IMR-90 (cell line): Measurements from ENCODE around the gene PKDCC. TPM values are rescaled to one million over a fixed set of nuclear protein-coding genes. Genes with fewer than 3 reads are reported as not detected.

ENCODE experiments used
- ATAC-seq: fragments of 200-7000 bp; cut with Tn5 transposase; 2 replicates; pipeline ENCODE4 v1.9.1; 2020; ENCODE audit warnings: low read depth, mild to moderate bottlenecking, moderate library complexity
- BruUV-seq: library from RNA; stranded (reverse); fragments of 400-500 nt; replicated peaks from 2 replicates; lab custom pipeline; 2021; lab: Mats Ljungman, UMichigan
- CTCF ChIA-PET: fragments of 300-600 bp; formaldehyde crosslinking; extraction: SDS; loops from one replicate; lab custom pipeline; 2021; ENCODE audit warnings: antibody characterized with exemption; lab: Yijun Ruan, JAX
- POLR2A ChIA-PET: fragments of 300-600 bp; sonication (Branson Sonifier 250); formaldehyde crosslinking; loops from one replicate; lab custom pipeline; 2022; ENCODE audit warnings: antibody characterized with exemption; ENCODE audit not compliant: unreplicated experiment; lab: Charles Lee
- DNase-seq: peaks from one replicate; pipeline ENCODE4 v3.0.0; 2013
- H2AFZ ChIP-seq: replicated peaks from 2 replicates; pipeline ENCODE3; 2013; ENCODE audit warnings: low read length, mild to moderate bottlenecking; ENCODE audit not compliant: poor library complexity
- H2AK5ac ChIP-seq: 2 replicates; pipeline ENCODE4 v1.6.1; 2013; ENCODE audit warnings: low read depth, low read length, inconsistent platforms
- H2AK9ac ChIP-seq: replicated peaks from 2 replicates; pipeline ENCODE3; 2013; ENCODE audit warnings: mild to moderate bottlenecking, low read depth, low read length, moderate library complexity; ENCODE audit not compliant: poor library complexity
- H2BK120ac ChIP-seq: 2 replicates; pipeline ENCODE4 v1.6.1; 2013; ENCODE audit warnings: low read depth, low read length, inconsistent platforms
- H2BK15ac ChIP-seq: 3 replicates; pipeline ENCODE4 v1.6.1; 2013; ENCODE audit warnings: low read depth, low read length, inconsistent platforms
- H2BK20ac ChIP-seq: 2 replicates; pipeline ENCODE4 v1.6.1; 2013; ENCODE audit warnings: low read depth, mild to moderate bottlenecking, inconsistent platforms, low read length, moderate library complexity
- H2BK5ac ChIP-seq: 2 replicates; pipeline ENCODE4 v1.6.1; 2013; ENCODE audit warnings: mild to moderate bottlenecking, low read depth, low read length, inconsistent platforms; ENCODE audit not compliant: poor library complexity, severe bottlenecking
- H3K14ac ChIP-seq: replicated peaks from 2 replicates; pipeline ENCODE4 v1.6.1; 2013; ENCODE audit warnings: low read depth, low read length, inconsistent platforms
- H3K18ac ChIP-seq: 2 replicates; pipeline ENCODE4 v1.6.1; 2013; ENCODE audit warnings: low read depth, low read length, control low read depth
- H3K23ac ChIP-seq: 2 replicates; pipeline ENCODE4 v1.6.1; 2013; ENCODE audit warnings: low read depth, low read length, inconsistent platforms
- H3K27ac ChIP-seq: 2 replicates; pipeline ENCODE4 v1.5.1; 2013; ENCODE audit warnings: mild to moderate bottlenecking, control low read depth, low read length; ENCODE audit not compliant: insufficient read depth
- H3K27me3 ChIP-seq: 2 replicates; pipeline ENCODE4 v1.6.1; 2013; ENCODE audit warnings: low read length; ENCODE audit not compliant: control insufficient read depth, insufficient read depth
- H3K36me3 ChIP-seq: 2 replicates; pipeline ENCODE4 v1.6.1; 2013; ENCODE audit warnings: low read length, mixed read lengths; ENCODE audit not compliant: control insufficient read depth, insufficient read depth
- H3K4ac ChIP-seq: 2 replicates; pipeline ENCODE4 v1.6.1; 2013; ENCODE audit warnings: low read depth, low read length, inconsistent platforms
- H3K4me1 ChIP-seq: 2 replicates; pipeline ENCODE4 v1.6.1; 2013; ENCODE audit warnings: low read length, mixed read lengths; ENCODE audit not compliant: control insufficient read depth, insufficient read depth
- H3K4me2 ChIP-seq: 2 replicates; pipeline ENCODE4 v1.6.1; 2013; ENCODE audit warnings: low read depth, mild to moderate bottlenecking, control low read depth, low read length, moderate library complexity
- H3K4me3 ChIP-seq: 2 replicates; pipeline ENCODE4 v1.5.1; 2013; ENCODE audit warnings: low read depth, mild to moderate bottlenecking, control low read depth, low read length, moderate library complexity; ENCODE audit not compliant: insufficient read depth
- H3K56ac ChIP-seq: 2 replicates; pipeline ENCODE4 v1.6.1; 2013; ENCODE audit warnings: low read length, inconsistent platforms; ENCODE audit not compliant: insufficient read depth; ENCODE audit errors: extremely low read depth
- H3K79me1 ChIP-seq, 2 experiments: 2 replicates each; pipeline ENCODE4 v1.6.1; 2013; ENCODE audit warnings: low read length in 2 of 2, inconsistent platforms in 1 of 2, low read depth in 1 of 2
- H3K9ac ChIP-seq: 2 replicates; pipeline ENCODE4 v1.6.1; 2013; ENCODE audit warnings: low read depth, low read length, control low read depth
- H3K9me1 ChIP-seq: 2 replicates; pipeline ENCODE4 v1.6.1; 2013; ENCODE audit warnings: low read length, inconsistent platforms; ENCODE audit not compliant: insufficient read depth
- H3K9me3 ChIP-seq: 2 replicates; pipeline ENCODE4 v1.6.1; 2013; ENCODE audit warnings: low read length; ENCODE audit not compliant: control insufficient read depth, insufficient read depth
- H4K20me1 ChIP-seq: 2 replicates; pipeline ENCODE4 v1.6.1; 2013; ENCODE audit warnings: low read length, inconsistent platforms; ENCODE audit not compliant: insufficient read depth
- H4K5ac ChIP-seq: 2 replicates; pipeline ENCODE4 v1.6.1; 2013; ENCODE audit warnings: mild to moderate bottlenecking, low read depth, low read length, control low read depth
- H4K8ac ChIP-seq, 2 experiments: 2 replicates each; pipeline ENCODE4 v1.6.1; 2013; ENCODE audit warnings: low read depth in 2 of 2, low read length in 2 of 2, control low read depth in 1 of 2, inconsistent platforms in 1 of 2
- H4K91ac ChIP-seq: 2 replicates; pipeline ENCODE4 v1.6.1; 2013; ENCODE audit warnings: low read depth, low read length, inconsistent platforms; ENCODE audit not compliant: insufficient read depth
- BHLHE40 ChIP-seq: fragments of 150-350 bp; IDR thresholded peaks from 2 replicates; pipeline ENCODE4 v1.6.1; 2016; ENCODE audit warnings: mild to moderate bottlenecking, low read depth, low read length
- CEBPB ChIP-seq: IDR thresholded peaks from 2 replicates; pipeline ENCODE4 v1.6.1; 2012; ENCODE audit warnings: low read depth, low read length, improper control_type of control experiment
- CHD1 ChIP-seq: IDR thresholded peaks from 2 replicates; pipeline ENCODE4 v1.6.1; 2012; ENCODE audit warnings: low read depth, low read length, improper control_type of control experiment
- CTCF ChIP-seq: conservative IDR thresholded peaks from 2 replicates; pipeline ENCODE4 v1.5.1; 2012; ENCODE audit warnings: mild to moderate bottlenecking, low read depth, low read length, improper control_type of control experiment
- FOS ChIP-seq: fragments of 150-350 bp; IDR thresholded peaks from 2 replicates; pipeline ENCODE4 v1.6.1; 2016; ENCODE audit warnings: low read depth, low read length
- MAFK ChIP-seq: IDR thresholded peaks from 2 replicates; pipeline ENCODE4 v1.6.1; 2012; ENCODE audit warnings: low read depth, low read length, improper control_type of control experiment
- MAZ ChIP-seq: IDR thresholded peaks from 2 replicates; pipeline ENCODE4 v1.6.1; 2012; ENCODE audit warnings: low read depth, mild to moderate bottlenecking, low read length, improper control_type of control experiment, moderate library complexity, borderline replicate concordance
- MXI1 ChIP-seq: IDR thresholded peaks from 2 replicates; pipeline ENCODE4 v1.6.1; 2012; ENCODE audit warnings: low read depth, mild to moderate bottlenecking, low read length, moderate library complexity, borderline replicate concordance
- NFE2L2 ChIP-seq: fragments of 150-350 bp; IDR thresholded peaks from 2 replicates; pipeline ENCODE4 v1.6.1; 2016; ENCODE audit warnings: low read depth, mild to moderate bottlenecking, low read length
- POLR2A ChIP-seq: IDR thresholded peaks from 2 replicates; pipeline ENCODE4 v1.6.1; 2012; ENCODE audit warnings: mild to moderate bottlenecking, low read depth, low read length
- RAD21 ChIP-seq: IDR thresholded peaks from 2 replicates; pipeline ENCODE4 v1.6.1; 2012; ENCODE audit warnings: low read length, improper control_type of control experiment
- RCOR1 ChIP-seq: IDR thresholded peaks from 2 replicates; pipeline ENCODE4 v1.6.1; 2012; ENCODE audit warnings: mild to moderate bottlenecking, low read length, improper control_type of control experiment; ENCODE audit not compliant: insufficient replicate concordance
- RFX5 ChIP-seq: IDR thresholded peaks from 2 replicates; pipeline ENCODE4 v1.8.0; 2012; ENCODE audit warnings: low read depth, mild to moderate bottlenecking, low read length, moderate library complexity
- SMC3 ChIP-seq: fragments of 150-350 bp; IDR thresholded peaks from 2 replicates; pipeline ENCODE4 v1.6.1; 2016; ENCODE audit warnings: low read depth, mild to moderate bottlenecking, antibody characterized with exemption, low read length, moderate library complexity
- USF2 ChIP-seq: fragments of 150-350 bp; IDR thresholded peaks from 2 replicates; pipeline ENCODE4 v1.6.1; 2017; ENCODE audit warnings: mild to moderate bottlenecking, antibody characterized with exemption, low read length, low read depth
- WGBS, 2 experiments: methylation state at CpG; one replicate each; pipeline versions ENCODE4 v1.1.5 to v1.1.7; 2013; ENCODE audit warnings: missing lambda C conversion rate in 2 of 2; ENCODE audit not compliant: insufficient read length in 1 of 2; ENCODE audit errors: extremely low coverage in 2 of 2; 5-methylcytosine and 5-hydroxymethylcytosine counted together
- dilution Hi-C: fragments of 300-500 bp; cut with HindIII; formaldehyde crosslinking; loops from one replicate; pipeline ENCODE4 v1.14.3; 2018; ENCODE audit warnings: low sequenced_read_pairs; ENCODE audit not compliant: unreplicated experiment
- in situ Hi-C: fragments of 300-500 bp; cut with MboI; formaldehyde crosslinking; loops from 3 replicates; pipeline ENCODE4 v1.14.3; 2019; ENCODE audit warnings: low sequenced_read_pairs, inconsistent platforms, mixed read lengths
- intact Hi-C: fragments of 100-400 bp; cut with micrococcal nuclease; formaldehyde crosslinking; loops from 2 replicates; pipeline ENCODE4 v1.10.0; 2022
- polyA plus RNA-seq, 3 experiments: library from polyadenylated mRNA; depleted of rRNA; stranded (reverse); fragments of >200 nt; gene quantifications; 2 replicates each; pipeline ENCODE4 v1.2.3, GENCODE V29; 2012; ENCODE audit warnings: low replicate concordance in 1 of 3
- total RNA-seq: library from RNA; depleted of rRNA; stranded (reverse); fragments of >200 nt; gene quantifications from 2 replicates; pipeline ENCODE4 v1.2.3, GENCODE V29; 2012

The PKDCC gene
- total and polyA plus RNA-seq, 2 of the 4 experiments (the other 2 are of a cell fraction): 55.6 to 95.7 TPM

- Histone ChIP-seq H2AFZ (peak overlapping the region; percentile 13), H2BK20ac (no peak overlapping the region), H3K14ac (0 out of 2 replicates have a peak overlapping the region, but pooled peaks have one; percentile 14), H3K18ac (no peak overlapping the region; the same call in 1 of the 2 replicates), H4K8ac (peak overlapping the region in 1 of 2 experiments; percentile 69; a peak in 1 of 4 replicates), H3K23ac (no peak overlapping the region), H4K5ac (no peak overlapping the region), H3K9me3 (no peaks in the 10 kb centered on the region), H2BK5ac (peak overlapping the region; percentile 7), H2BK120ac (no peak overlapping the region), H3K9me1 (peaks cover 38% of the 10 kb centered on the region), H3K27me3 (no peaks in the 10 kb centered on the region), H3K4me3 (no peak overlapping the region), H2AK5ac (0 out of 2 replicates have a peak overlapping the region, but pooled peaks have one; percentile 19), H2BK15ac (no peak overlapping the region), H4K20me1 (peaks cover 41% of the 10 kb centered on the region; the same call in 1 of the 2 replicates), H3K4me2 (no peak overlapping the region), H4K91ac (0 out of 2 replicates have a peak overlapping the region, but pooled peaks have one; percentile 9), H3K36me3 (peaks cover 85% of the 10 kb centered on the region), H3K56ac (no peak overlapping the region), H3K27ac (peak overlapping the region; percentile 70; the same call in 1 of the 2 replicates), H3K9ac (no peak overlapping the region), H3K79me1 (peaks cover 35 to 84% of the 10 kb centered on the region in 2 experiments), H3K4ac (0 out of 2 replicates have a peak overlapping the region, but pooled peaks have one; percentile 20), H3K4me1 (peaks cover 45% of the 10 kb centered on the region), H2AK9ac (peak overlapping the region; percentile 75)
- CTCF ChIA-PET: no interaction called here
- ATAC-seq: no peak
- POLR2A ChIA-PET: no interaction called here
- intact Hi-C loops: no loop called here
- in situ Hi-C loops: no loop called here
- no TSS peak for BruUV-seq
- dilution Hi-C loops: no loop called here
- WGBS, 2 experiments: 94% methylated on average over 3 of the region's 19 CpGs; no CpG with 5 or more reads in 1 of the 2 experiments
- DNase-seq: no peak
- no peak for TF ChIP-seq RAD21
- TF ChIP-seq SMC3: no peak
- no peak for TF ChIP-seq CHD1
- no peak for TF ChIP-seq MXI1
- no peak for TF ChIP-seq CTCF
- TF ChIP-seq RFX5: no peak
- TF ChIP-seq BHLHE40: no peak
- no peak for TF ChIP-seq RCOR1
- no peak for TF ChIP-seq MAZ
- TF ChIP-seq USF2: no peak
- no peak for TF ChIP-seq CEBPB
- TF ChIP-seq MAFK: no peak
- no peak for TF ChIP-seq POLR2A
- TF ChIP-seq FOS: no peak
- TF ChIP-seq NFE2L2: no peak
These were observed 7.1 kb downstream of the PKDCC start for GRCh38 chr2:42054714-42055430.
